ENCODE data around the gene RAP1A. TPM values are rescaled to one million over a fixed set of nuclear protein-coding genes. Genes with fewer than 3 reads are reported as not detected.

The RAP1A gene
- total RNA-seq, 1 experiment from 2014 or later: 20.6 TPM

Other genes with a start within 250 kb of the RAP1A start
- gene OVGP1, start 192.1 kb upstream of the RAP1A start, total RNA-seq (2014; rRNA removed; shearing (Covaris generic)): 0.87 and 3.9 TPM in 2 replicates
- 110 and 175 TPM in 2 replicates for gene WDR77, start 170.5 kb upstream of the RAP1A start, total RNA-seq (2014; rRNA removed; shearing (Covaris generic))
- gene ATP5PB, start 170.3 kb upstream of the RAP1A start, total RNA-seq (2014; rRNA removed; shearing (Covaris generic)): 691 and 763 TPM in 2 replicates
- 0.21 and 0.85 TPM in 2 replicates for gene C1orf162, start 145.8 kb upstream of the RAP1A start, total RNA-seq (2014; rRNA removed; shearing (Covaris generic))
- gene ADORA3, start 116.2 kb upstream of the RAP1A start, total RNA-seq (2014; rRNA removed; shearing (Covaris generic)): not detected in 2 replicates
- 0.17 TPM in 1 of 2 replicates, not detected in the other for gene TMIGD3, start 116.2 kb upstream of the RAP1A start, total RNA-seq (2014; rRNA removed; shearing (Covaris generic))
- gene INKA2, start 119.6 kb downstream of the RAP1A start, total RNA-seq (2014; rRNA removed; shearing (Covaris generic)): 0.83 and 1.1 TPM in 2 replicates
- gene DDX20, start 136.1 kb downstream of the RAP1A start, total RNA-seq (2014; rRNA removed; shearing (Covaris generic)): 39.3 and 39.4 TPM in 2 replicates

Measured in H7 (cell line).